Measurements from ENCODE around the gene H2AZ1.

The H2AZ1 gene

DNA sequence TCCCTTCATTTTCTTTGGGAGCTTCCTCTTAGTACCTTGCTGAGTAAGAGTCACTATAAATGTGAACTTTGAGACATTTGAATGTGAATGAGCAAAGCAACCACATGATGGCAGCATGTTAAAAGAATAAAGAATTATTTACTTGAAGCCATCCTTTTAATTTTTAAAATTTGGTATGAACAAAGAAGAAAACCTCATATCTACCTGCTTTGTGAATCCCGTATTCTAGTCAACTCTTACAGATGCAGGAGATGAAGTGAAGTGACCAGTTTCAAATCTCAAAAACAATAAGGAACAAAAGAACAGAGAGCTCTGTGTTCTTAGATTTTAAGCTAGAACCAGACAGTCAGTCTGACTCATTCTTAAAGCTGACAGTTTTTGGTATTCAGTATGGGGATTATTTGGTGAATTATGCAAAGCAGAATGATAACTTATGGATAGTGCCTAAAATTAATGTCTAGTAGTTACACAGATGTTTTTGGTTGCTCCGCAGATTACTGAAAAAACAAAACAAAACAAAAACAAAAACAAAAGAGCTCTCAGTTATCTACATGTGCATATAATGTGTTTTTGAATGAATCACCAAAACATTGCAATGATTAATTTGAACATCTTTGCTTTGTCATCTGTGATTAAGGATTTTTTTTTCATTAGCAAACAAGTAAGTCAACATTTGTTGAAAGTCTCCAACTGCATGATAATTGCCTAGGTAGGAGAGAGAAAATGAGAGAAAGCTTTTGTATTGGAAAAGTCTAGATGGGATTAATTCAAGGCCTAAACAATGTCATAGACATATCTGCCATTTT is 48.2 kb upstream of the H2AZ1 start:
- TF ChIP-seq ZNF654 (tag by site-specific recombination; IDR thresholded peaks at IDR 0.05; ENCODE audit: low read depth) (peak; percentile 56), ZFP3 (tag by site-specific recombination; IDR thresholded peaks at IDR 0.05; ENCODE audit: low read depth) (no peak)
- Histone ChIP-seq H3K4me1 (ENCODE audit: control insufficient read depth, insufficient read depth, low read length) (no peaks in the 10 kb centered on the region), H3K9me3 (ENCODE audit: control insufficient read depth, insufficient read depth, low read depth, low read length) (no peaks in the 10 kb centered on the region), H3K36me3 (ENCODE audit: control insufficient read depth in 2 of 2, insufficient read depth in 1 of 2, low read length in 2 of 2) (no peaks in the 10 kb centered on the region), H3K27ac (ENCODE audit: extremely low read depth, low read depth, low read length) (no peak overlapping the region), H3K4me3 (ENCODE audit: low read depth, low read length) (no peak overlapping the region)
- CTCF ChIA-PET = interaction anchor here (0.6 to 2.1 kb wide), 18 partner anchors 10 to 1246 kb away, joined by 3 to 15 read pairs (median 4); no protein-coding TSS in a partner anchor
- POLR2A ChIA-PET = interaction anchor here (1.8 kb wide), 1 partner anchor 48 kb away, joined by 9 read pairs; the partner anchor contains the start of gene H2AZ1

DNA sequence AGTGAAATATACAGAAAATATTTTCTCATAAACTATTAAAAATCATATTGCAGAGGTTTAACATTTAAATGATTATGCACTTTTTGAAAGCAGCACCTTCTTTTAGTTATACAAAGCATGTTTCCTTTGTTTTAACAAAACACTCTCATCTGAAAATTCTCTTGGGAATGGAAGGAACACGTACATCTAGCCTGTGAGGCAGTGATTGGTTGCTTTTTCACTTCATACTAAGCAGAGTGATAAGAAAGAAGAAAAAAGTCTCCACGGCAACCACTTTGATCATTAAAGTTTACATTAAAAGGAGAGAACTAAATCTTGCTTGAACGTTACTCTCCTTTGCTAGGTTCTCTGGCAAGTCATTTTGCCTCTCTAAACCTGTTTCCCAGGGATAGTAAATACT is 41.7 kb upstream of the H2AZ1 start:
- Histone ChIP-seq H3K4me1 (ENCODE audit: control insufficient read depth, insufficient read depth, low read length) (no peaks in the 10 kb centered on the region), H3K36me3 (ENCODE audit: control insufficient read depth in 2 of 2, insufficient read depth in 1 of 2, low read length in 2 of 2) (no peaks in the 10 kb centered on the region), H3K9me3 (ENCODE audit: control insufficient read depth, insufficient read depth, low read depth, low read length) (no peaks in the 10 kb centered on the region), H3K4me3 (ENCODE audit: low read depth, low read length) (no peak overlapping the region), H3K27ac (ENCODE audit: extremely low read depth, low read depth, low read length) (no peak overlapping the region)
- CTCF ChIA-PET = interaction anchor here (0.8 kb wide), 1 partner anchor 428 kb away, joined by 3 read pairs; no protein-coding TSS in a partner anchor
- POLR2A ChIA-PET = no interaction called here
- TF ChIP-seq ZNF600 (tag by site-specific recombination; IDR thresholded peaks at IDR 0.05) (no peak), ZNF776 (tag by site-specific recombination; IDR thresholded peaks at IDR 0.05; ENCODE audit: borderline replicate concordance) (no peak), MYNN (tag by site-specific recombination; IDR thresholded peaks at IDR 0.05; ENCODE audit: borderline replicate concordance) (no peak), ZNF121 (tag by site-specific recombination; IDR thresholded peaks at IDR 0.05) (no peak), REPIN1 (tag by site-specific recombination; IDR thresholded peaks at IDR 0.05; ENCODE audit: low read depth) (no peak), KLF1 (tag by site-specific recombination; IDR thresholded peaks at IDR 0.05) (no peak), ZNF768 (tag by site-specific recombination; IDR thresholded peaks at IDR 0.05) (no peak), SP7 (tag by site-specific recombination; IDR thresholded peaks at IDR 0.05) (no peak), GLI2 (tag by site-specific recombination; IDR thresholded peaks at IDR 0.05; ENCODE audit: borderline replicate concordance, low read depth) (no peak), ZNF433 (tag by site-specific recombination; IDR thresholded peaks at IDR 0.05; ENCODE audit: low read depth) (no peak), ZFHX2 (tag by site-specific recombination; conservative IDR thresholded peaks at IDR 0.05) (no peak), SP3 (tag by site-specific recombination; IDR thresholded peaks at IDR 0.05) (no peak), SCRT2 (tag by site-specific recombination; IDR thresholded peaks at IDR 0.05) (no peak), ZNF391 (tag by site-specific recombination; IDR thresholded peaks at IDR 0.05; ENCODE audit: borderline replicate concordance, low read depth) (no peak)
- TF ChIP-seq, protein P1, sequence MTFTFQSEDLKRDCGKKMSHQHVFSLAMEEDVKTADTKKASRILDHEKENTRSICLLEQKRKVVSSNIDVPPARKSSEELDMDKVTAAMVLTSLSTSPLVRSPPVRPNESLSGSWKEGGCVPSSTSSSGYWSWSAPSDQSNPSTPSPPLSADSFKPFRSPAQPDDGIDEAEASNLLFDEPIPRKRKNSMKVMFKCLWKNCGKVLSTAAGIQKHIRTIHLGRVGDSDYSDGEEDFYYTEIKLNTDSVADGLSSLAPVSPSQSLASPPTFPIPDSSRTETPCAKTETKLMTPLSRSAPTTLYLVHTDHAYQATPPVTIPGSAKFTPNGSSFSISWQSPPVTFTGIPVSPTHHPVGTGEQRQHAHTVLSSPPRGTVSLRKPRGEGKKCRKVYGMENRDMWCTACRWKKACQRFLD (tag by site-specific recombination; IDR thresholded peaks at IDR 0.05) = no peak

DNA sequence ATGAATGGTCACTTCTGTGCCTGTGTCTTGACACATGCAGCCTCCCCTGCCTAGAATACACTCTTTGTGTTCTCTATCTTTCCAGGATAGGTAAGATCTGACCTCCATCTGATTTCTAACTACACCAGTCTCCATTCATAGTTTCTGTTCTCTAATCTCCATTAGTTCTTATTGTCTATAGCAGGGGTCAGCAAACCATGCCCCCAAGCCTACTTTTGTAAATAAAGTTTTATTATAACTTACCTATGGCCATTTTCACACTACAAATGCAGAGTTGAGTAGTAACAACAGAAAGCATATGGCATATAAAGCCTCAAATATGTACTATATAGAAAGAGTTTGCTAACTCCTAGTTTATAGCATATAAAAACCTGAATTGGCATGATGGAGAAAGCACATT is 37.6 kb upstream of the H2AZ1 start:
- TF ChIP-seq ZFP69B (tag by site-specific recombination; IDR thresholded peaks at IDR 0.05) (no peak), KLF8 (tag by site-specific recombination; IDR thresholded peaks at IDR 0.05) (no peak), ZNF184 (tag by site-specific recombination; IDR thresholded peaks at IDR 0.05) (no peak), FEZF1 (tag by site-specific recombination; IDR thresholded peaks at IDR 0.05) (no peak), ZSCAN30 (tag by site-specific recombination; IDR thresholded peaks at IDR 0.05) (no peak), ZNF660 (tag by site-specific recombination; IDR thresholded peaks at IDR 0.05) (no peak)
- ChIA-PET POLR2A (no interaction called here), CTCF (no interaction called here)
- Histone ChIP-seq H3K9me3 (ENCODE audit: control insufficient read depth, insufficient read depth, low read depth, low read length) (no peaks in the 10 kb centered on the region), H3K4me3 (ENCODE audit: low read depth, low read length) (no peak overlapping the region), H3K27ac (ENCODE audit: extremely low read depth, low read depth, low read length) (no peak overlapping the region), H3K36me3 (ENCODE audit: control insufficient read depth in 2 of 2, insufficient read depth in 1 of 2, low read length in 2 of 2) (no peaks in the 10 kb centered on the region), H3K4me1 (ENCODE audit: control insufficient read depth, insufficient read depth, low read length) (no peaks in the 10 kb centered on the region)
